HT-29 (cell line): ENCODE data around the gene BTBD1. TPM values are rescaled to one million over a fixed set of nuclear protein-coding genes. Genes with fewer than 3 reads are reported as not detected.

Experiments
- DNase-seq: peaks from one replicate; pipeline ENCODE4 v3.0.0-alpha.2; 2015; ENCODE audit warnings: low spot score
- small RNA-seq: library from RNA; depleted of rRNA; stranded (forward); fragments of <200 nt; gene quantifications from one replicate; pipeline ENCODE3, GENCODE V24; 2014
- total RNA-seq: library from RNA; depleted of rRNA; stranded (reverse); fragments of >200 nt; shearing (Covaris generic); gene quantifications from 2 replicates; pipeline ENCODE4 v1.2.3, GENCODE V29; 2014; rRNA removed

The BTBD1 gene
- total RNA-seq, 1 experiment from 2014 or later, result 90.3 TPM

GRCh38 chr15:82993144-82993543 is 73.9 kb downstream of the BTBD1 start:
- DNase-seq, result no peak

- no peak for DNase-seq
These were observed 74.5 kb downstream of the BTBD1 start for GRCh38 chr15:82992436-82992998.

GRCh38 chr15:82986442-82986780 is 80.6 kb downstream of the BTBD1 start:
- peak; percentile 62 for DNase-seq

- DNase-seq, result peak; percentile 98
These were observed 81.2 kb downstream of the BTBD1 start, which contains the start of gene RAMAC for GRCh38 chr15:82985688-82986441. Gene RAMAC (plus strand): TSS chr15:82986210. CDS start chr15:82989019, 2,809 bp downstream.

- no peak for DNase-seq
These were observed 86.1 kb downstream of the BTBD1 start for GRCh38 chr15:82980981-82981380.

GRCh38 chr15:82979726-82980125 is 87.3 kb downstream of the BTBD1 start:
- no peak for DNase-seq

- DNase-seq, result no peak
These were observed 88.6 kb downstream of the BTBD1 start for GRCh38 chr15:82978438-82978837.

GRCh38 chr15:82977076-82977475 is 90.0 kb downstream of the BTBD1 start:
- no peak for DNase-seq

GRCh38 chr15:82972990-82973389 is 94.1 kb downstream of the BTBD1 start:
- no peak for DNase-seq

GRCh38 chr15:82971218-82971984 is 95.7 kb downstream of the BTBD1 start:
- no peak for DNase-seq

GRCh38 chr15:82970696-82971095 is 96.4 kb downstream of the BTBD1 start:
- no peak for DNase-seq

- DNase-seq, result no peak
These were observed 96.9 kb downstream of the BTBD1 start for GRCh38 chr15:82970078-82970686.

GRCh38 chr15:82969353-82969752 is 97.7 kb downstream of the BTBD1 start:
- no peak for DNase-seq

GRCh38 chr15:82968066-82968465 is 99.0 kb downstream of the BTBD1 start:
- DNase-seq, result no peak

GRCh38 chr15:82966671-82967071 is 100.4 kb downstream of the BTBD1 start:
- DNase-seq, result no peak

Small RNA genes lying within 50 kb of the gene (small RNA-seq; reads per million reads assigned to genes)
- not detected for gene MIR4515

Other genes starting within 250 kb of the BTBD1 start
- 1.3 and 1.8 TPM in 2 replicates for gene HOMER2, start 114.5 kb downstream of the BTBD1 start, total RNA-seq
- gene RAMAC, start 81.0 kb downstream of the BTBD1 start, total RNA-seq, result 32.9 and 34.8 TPM in 2 replicates
- 17.4 and 26.7 TPM in 2 replicates for gene C15orf40, start 55.6 kb downstream of the BTBD1 start, total RNA-seq
- gene TM6SF1, start 40.4 kb upstream of the BTBD1 start, total RNA-seq, result not detected in 2 replicates
- gene HDGFL3, start 140.6 kb upstream of the BTBD1 start, total RNA-seq, result not detected in 2 replicates
- not detected in 2 replicates for gene BNC1, start 217.4 kb upstream of the BTBD1 start, total RNA-seq